ENCODE measurements around the gene MAPKAPK3.
A peak's percentile ranks its signal among the peaks of the same experiment; 100 is the strongest.

The MAPKAPK3 gene

GRCh38 chr3:50587373-50587772 is 29.6 kb upstream of the MAPKAPK3 start:
- DNase-seq (ENCODE audit: low read depth in 2 of 2), result no peak

- no peak for DNase-seq (ENCODE audit: low read depth in 2 of 2)
Measured at GRCh38 chr3:50587806-50588758, 28.9 kb upstream of the MAPKAPK3 start.

- no peak for DNase-seq (ENCODE audit: low read depth in 2 of 2)
Measured at GRCh38 chr3:50588759-50589433, 28.1 kb upstream of the MAPKAPK3 start.

DNA sequence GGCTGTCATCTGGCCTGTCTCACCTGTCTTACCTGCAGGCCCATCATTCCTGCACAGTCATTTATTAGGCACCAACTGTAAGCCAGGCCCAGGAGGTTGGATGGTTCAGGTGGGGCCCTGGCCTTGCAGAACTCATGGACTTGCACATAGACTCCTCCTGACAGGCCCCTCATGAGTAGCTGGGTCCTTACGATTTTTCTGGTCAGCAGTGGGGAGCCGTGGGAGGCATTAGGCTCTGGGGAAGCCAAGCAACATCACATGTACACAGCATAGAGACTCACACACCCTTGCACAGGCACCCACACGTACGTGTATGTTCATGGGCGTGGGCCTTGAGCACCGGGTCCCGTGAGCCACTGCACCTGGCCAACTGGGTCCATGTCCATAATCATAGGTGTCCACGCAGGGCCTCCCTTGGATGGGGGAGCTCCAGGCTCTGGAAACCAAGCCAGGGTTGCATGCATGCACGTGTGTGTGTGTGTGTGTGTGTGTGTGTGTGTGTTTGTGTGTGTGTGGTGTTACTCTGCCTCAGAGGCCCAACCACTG is 25.7 kb upstream of the MAPKAPK3 start:
- no peak for DNase-seq (ENCODE audit: low read depth in 2 of 2)

DNA sequence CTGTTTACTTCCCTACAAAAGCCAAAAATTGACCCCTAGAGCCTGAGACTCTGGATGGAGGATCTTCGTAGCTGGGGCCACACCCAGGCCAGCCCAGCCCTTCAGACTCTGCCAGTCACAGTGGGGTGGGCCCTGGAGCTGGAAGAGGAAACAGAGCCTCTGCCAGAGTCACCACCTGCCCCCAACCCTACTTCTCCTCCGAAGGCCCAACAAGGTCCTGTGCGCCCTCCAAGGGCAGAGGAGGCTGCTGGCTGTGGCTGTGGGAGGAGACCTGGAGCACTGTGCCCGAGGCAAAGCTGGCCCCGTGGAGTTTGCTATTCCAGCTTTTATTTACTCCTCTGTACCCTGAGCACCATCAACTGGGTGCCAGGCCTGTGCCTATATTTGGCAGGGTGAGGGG is 24.4 kb upstream of the MAPKAPK3 start:
- no peak for DNase-seq (ENCODE audit: low read depth in 2 of 2)

GRCh38 chr3:50594253-50594785 is 22.6 kb upstream of the MAPKAPK3 start:
- no peak for DNase-seq (ENCODE audit: low read depth in 2 of 2)

GRCh38 chr3:50599115-50599715 is 17.7 kb upstream of the MAPKAPK3 start:
- DNase-seq (ENCODE audit: low read depth in 2 of 2), result no peak

GRCh38 chr3:50599716-50600118 is 17.2 kb upstream of the MAPKAPK3 start:
- no peak for DNase-seq (ENCODE audit: low read depth in 2 of 2)

- DNase-seq (ENCODE audit: low read depth in 2 of 2), result no peak
Measured at GRCh38 chr3:50600141-50600753, 16.7 kb upstream of the MAPKAPK3 start.

- DNase-seq (ENCODE audit: low read depth in 2 of 2), result peak; percentile 91 to 94
Measured at GRCh38 chr3:50600841-50601591, 15.9 kb upstream of the MAPKAPK3 start.

DNA sequence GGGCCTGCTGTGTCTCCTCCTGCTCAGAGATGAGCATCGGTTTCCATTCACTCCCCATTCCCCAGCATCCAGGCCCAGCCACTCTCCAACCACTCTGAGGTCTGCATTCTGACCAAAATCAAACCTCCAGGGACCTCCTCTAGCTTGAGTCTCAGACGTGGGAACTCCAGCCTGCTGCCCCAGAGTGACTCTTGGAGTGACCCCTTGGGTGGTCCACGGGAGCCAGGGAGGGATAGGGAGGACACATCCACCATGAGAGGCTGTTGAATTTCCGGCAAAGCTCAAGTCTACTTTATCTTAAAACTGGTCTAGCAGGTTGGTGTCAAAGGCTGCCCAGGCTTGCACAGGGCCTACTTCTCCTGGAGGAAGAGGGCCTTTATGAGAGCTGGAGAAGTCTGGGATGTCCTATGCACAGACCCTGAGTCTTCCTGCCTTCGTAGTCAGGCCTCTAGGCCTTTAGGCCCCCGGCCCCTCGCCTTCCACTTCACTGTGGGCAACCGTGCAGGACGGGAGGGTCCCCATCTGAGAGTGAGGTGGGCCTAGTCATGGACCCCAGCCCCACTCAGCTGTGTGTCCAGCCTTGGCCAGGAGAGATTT is 14.3 kb upstream of the MAPKAPK3 start:
- DNase-seq (ENCODE audit: low read depth in 2 of 2), result no peak

GRCh38 chr3:50603261-50604109 is 13.5 kb upstream of the MAPKAPK3 start:
- DNase-seq (ENCODE audit: low read depth in 2 of 2), result no peak

DNA sequence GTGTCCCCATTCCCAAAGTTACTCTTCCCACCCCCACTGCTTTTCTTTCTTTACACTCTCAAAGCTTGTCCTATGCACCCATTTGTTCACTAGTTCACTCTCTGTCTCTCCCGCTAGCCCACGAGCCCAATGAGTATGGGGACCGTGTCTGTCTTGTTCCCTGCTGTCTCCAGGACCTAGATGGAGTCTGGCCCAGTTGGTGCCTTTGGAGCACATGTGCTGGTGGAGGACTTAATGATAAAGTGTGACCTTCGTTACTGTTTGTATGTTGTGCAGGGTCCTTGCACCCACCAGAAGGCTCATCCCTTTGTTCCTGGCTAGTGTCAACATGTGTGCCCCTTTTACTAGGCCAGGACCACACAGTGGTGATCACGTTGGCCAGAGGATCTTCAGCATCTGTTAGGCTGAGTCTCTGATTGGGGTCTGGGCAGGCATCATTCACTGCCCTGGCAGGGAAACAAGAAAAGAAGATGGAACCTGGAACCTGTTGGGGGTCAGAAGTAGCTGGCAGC is 12.8 kb upstream of the MAPKAPK3 start:
- no peak for DNase-seq (ENCODE audit: low read depth in 2 of 2)

DNA sequence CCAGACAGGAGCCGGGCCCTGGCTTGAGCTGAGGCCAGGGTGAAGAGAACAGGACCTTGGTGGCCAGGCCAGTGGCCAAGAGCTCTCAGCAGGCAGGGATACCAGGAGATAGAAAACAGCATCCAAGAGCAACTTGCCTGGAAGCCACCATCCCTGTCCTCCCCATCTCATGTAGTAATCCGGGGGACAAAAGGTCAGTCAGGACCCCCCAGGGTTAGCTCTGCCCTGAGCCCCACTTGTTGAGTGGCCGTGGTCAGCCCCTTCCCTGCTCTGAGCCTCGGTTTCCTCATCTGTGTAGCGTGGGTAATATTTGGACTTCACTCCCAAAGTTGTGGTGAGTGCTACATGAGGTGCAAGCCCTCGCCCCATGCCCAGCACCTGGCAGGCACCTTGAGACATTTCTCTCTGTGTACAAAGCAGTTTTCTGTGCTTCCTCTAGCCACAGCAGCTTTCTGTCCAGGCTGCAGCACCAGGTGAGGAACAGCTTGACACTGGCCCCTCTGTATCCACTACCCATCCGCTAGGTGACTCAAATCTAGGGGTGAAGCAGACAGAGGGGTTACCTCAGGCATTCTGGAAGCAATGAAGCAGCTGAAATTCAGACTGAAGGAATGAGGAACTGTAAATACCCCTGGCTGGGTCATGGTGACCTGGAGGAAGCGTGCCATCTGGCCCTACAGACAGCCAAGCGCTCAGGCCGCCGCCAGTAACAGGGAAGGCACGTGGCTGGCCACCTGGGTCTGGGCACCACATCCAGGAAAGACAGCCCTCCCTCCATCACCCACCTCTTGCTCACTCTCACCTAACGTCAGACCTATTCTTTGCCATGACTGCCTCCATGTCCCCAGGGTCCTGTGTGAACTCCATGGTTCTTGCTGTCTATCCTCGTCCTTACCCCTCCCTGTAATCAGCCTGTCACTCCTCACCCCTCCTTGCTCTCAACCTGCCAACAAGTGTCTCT is 12.0 kb upstream of the MAPKAPK3 start:
- no peak for DNase-seq (ENCODE audit: low read depth in 2 of 2)

GRCh38 chr3:50605901-50606326 is 11.0 kb upstream of the MAPKAPK3 start:
- no peak for DNase-seq (ENCODE audit: low read depth in 2 of 2)

- no peak for DNase-seq (ENCODE audit: low read depth in 2 of 2)
Measured at GRCh38 chr3:50606596-50606995, 10.4 kb upstream of the MAPKAPK3 start.

GRCh38 chr3:50607271-50608091 is 9.5 kb upstream of the MAPKAPK3 start:
- no peak for DNase-seq (ENCODE audit: low read depth in 2 of 2)

Measured in fibroblast of skin of left biceps (primary cell).